ENCODE measurements around the gene SLC7A11.
"Not testable (repeated sequence)": the region's sequence is repeated elsewhere in the genome, so short reads cannot be mapped to it uniquely, and the experiment has no call there.

The SLC7A11 gene

GRCh38 chr4:138241281-138242075 is 671 bp downstream of the SLC7A11 start:
- no peak for DNase-seq

GRCh38 chr4:138239491-138239890 is 2.7 kb downstream of the SLC7A11 start:
- no peak for DNase-seq

GRCh38 chr4:138238521-138239292 is 3.4 kb downstream of the SLC7A11 start:
- no peak for DNase-seq

GRCh38 chr4:138237132-138237531 is 5.0 kb downstream of the SLC7A11 start:
- DNase-seq = not testable (repeated sequence)

- no peak for DNase-seq
These were observed 6.1 kb downstream of the SLC7A11 start for GRCh38 chr4:138236037-138236436.

GRCh38 chr4:138235419-138235952 is 6.7 kb downstream of the SLC7A11 start:
- DNase-seq = no peak

- DNase-seq = no peak
These were observed 7.9 kb downstream of the SLC7A11 start for GRCh38 chr4:138234248-138234647.

GRCh38 chr4:138233313-138234034 is 8.7 kb downstream of the SLC7A11 start:
- DNase-seq = no peak

- DNase-seq = no peak
These were observed 9.8 kb downstream of the SLC7A11 start for GRCh38 chr4:138232364-138232763.

GRCh38 chr4:138230048-138230447 is 12.1 kb downstream of the SLC7A11 start:
- DNase-seq = no peak

- no peak for DNase-seq
These were observed 13.0 kb downstream of the SLC7A11 start for GRCh38 chr4:138229160-138229559.

- no peak for DNase-seq
These were observed 15.8 kb downstream of the SLC7A11 start for GRCh38 chr4:138226351-138226750.

GRCh38 chr4:138225477-138225876 is 16.7 kb downstream of the SLC7A11 start:
- DNase-seq = no peak

- DNase-seq = no peak
These were observed 17.5 kb downstream of the SLC7A11 start for GRCh38 chr4:138224614-138225013.

- no peak for DNase-seq
These were observed 18.8 kb downstream of the SLC7A11 start for GRCh38 chr4:138223231-138223910.

- no peak for DNase-seq
These were observed 20.1 kb downstream of the SLC7A11 start for GRCh38 chr4:138222046-138222445.

GRCh38 chr4:138218976-138219375 is 23.2 kb downstream of the SLC7A11 start:
- DNase-seq = no peak

- DNase-seq = no peak
These were observed 24.6 kb downstream of the SLC7A11 start for GRCh38 chr4:138217567-138217966.

- DNase-seq = no peak
These were observed 25.8 kb downstream of the SLC7A11 start for GRCh38 chr4:138216272-138216867.

GRCh38 chr4:138210576-138210975 is 31.6 kb downstream of the SLC7A11 start:
- DNase-seq = not testable (repeated sequence)

- DNase-seq = no peak
These were observed 33.1 kb downstream of the SLC7A11 start for GRCh38 chr4:138209094-138209493.

All from NCI-H2029 treated with DMSO at 0.1 percent for 48 hours (cell line).